ENCODE measurements around the gene CRYBG1. TPM values are rescaled to one million over a fixed set of nuclear protein-coding genes. Genes with fewer than 3 reads are reported as not detected.
A peak's percentile ranks its signal among the peaks of the same experiment; 100 is the strongest.

CRYBG1 gene
- total RNA-seq, 2 donors from 2014 or later: 10.1 to 11.5 TPM

DNA sequence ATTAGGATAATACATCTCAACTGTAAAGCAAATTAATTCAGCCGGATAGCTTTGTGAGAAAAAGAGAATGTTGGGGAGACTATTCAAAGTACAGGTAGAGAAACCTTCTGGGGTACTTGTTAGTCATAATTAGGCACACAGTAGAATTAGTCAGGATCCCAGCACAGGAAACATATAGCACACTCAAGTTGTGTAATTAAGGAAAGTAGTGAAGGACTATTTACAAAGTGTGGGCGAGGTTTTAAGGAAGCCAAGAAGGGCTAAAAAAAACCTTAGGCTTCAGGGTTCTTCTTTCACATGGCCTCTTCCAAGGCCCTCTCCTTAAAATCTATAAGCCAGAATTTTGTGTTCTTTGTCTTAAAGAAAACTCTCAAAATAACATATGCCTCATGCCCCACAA is 142.0 kb downstream of the CRYBG1 start:
- Histone ChIP-seq H3K27me3 (no peaks in the 10 kb centered on the region), H3K4me1 (no peaks in the 10 kb centered on the region), H3K36me3 (replicated peaks in 1 of 2; ENCODE audit: insufficient read depth in 1 of 2, low read depth in 2 of 2) (no peaks in the 10 kb centered on the region), H3K4me3 (no peak overlapping the region), H3K27ac (peak overlapping the region in 1 of 4 donors; percentile 22), H3K9me3 (no peaks in the 10 kb centered on the region)
- DNase-seq (no peak), ATAC-seq (no peak)
- intact Hi-C loops (cut with DNase I): no loop called here
- TF ChIP-seq, protein P1, sequence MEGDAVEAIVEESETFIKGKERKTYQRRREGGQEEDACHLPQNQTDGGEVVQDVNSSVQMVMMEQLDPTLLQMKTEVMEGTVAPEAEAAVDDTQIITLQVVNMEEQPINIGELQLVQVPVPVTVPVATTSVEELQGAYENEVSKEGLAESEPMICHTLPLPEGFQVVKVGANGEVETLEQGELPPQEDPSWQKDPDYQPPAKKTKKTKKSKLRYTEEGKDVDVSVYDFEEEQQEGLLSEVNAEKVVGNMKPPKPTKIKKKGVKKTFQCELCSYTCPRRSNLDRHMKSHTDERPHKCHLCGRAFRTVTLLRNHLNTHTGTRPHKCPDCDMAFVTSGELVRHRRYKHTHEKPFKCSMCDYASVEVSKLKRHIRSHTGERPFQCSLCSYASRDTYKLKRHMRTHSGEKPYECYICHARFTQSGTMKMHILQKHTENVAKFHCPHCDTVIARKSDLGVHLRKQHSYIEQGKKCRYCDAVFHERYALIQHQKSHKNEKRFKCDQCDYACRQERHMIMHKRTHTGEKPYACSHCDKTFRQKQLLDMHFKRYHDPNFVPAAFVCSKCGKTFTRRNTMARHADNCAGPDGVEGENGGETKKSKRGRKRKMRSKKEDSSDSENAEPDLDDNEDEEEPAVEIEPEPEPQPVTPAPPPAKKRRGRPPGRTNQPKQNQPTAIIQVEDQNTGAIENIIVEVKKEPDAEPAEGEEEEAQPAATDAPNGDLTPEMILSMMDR (IDR thresholded peaks at IDR 0.05): no peak
- no peak for TF ChIP-seq POLR2A (IDR thresholded peaks at IDR 0.05)
- 77 to 79% methylated on average over 2 of the region's 2 CpGs for WGBS, 2 donors

DNA sequence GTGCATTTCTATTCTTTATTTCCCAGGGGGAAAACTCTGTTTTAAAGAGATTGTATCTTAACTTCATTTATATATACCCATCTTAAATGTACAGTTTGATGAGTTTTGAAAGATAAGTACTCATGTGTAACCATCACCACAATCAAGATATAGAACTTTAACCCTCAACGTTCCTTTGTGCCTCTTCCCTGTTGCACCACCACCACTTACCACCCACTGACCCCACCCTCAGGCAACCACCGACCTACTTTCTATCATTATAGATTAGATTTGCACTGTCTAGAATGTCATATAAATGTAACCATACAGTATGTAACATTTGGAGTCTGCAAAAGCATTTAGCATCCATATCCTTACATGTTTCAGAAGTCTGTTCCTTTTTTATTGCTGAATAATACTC is 147.8 kb downstream of the CRYBG1 start:
- Histone ChIP-seq H3K27me3 (no peaks in the 10 kb centered on the region), H3K4me3 (no peak overlapping the region), H3K27ac (no peak overlapping the region), H3K9me3 (no peaks in the 10 kb centered on the region), H3K36me3 (replicated peaks in 1 of 2; ENCODE audit: insufficient read depth in 1 of 2, low read depth in 2 of 2) (no peaks in the 10 kb centered on the region), H3K4me1 (peaks cover 29% of the 10 kb centered on the region)
- ATAC-seq (no peak), DNase-seq (no peak)
- WGBS, 2 donors: 46 to 68% methylated on average over 2 of the region's 2 CpGs
- intact Hi-C loops (cut with DNase I): no loop called here
- TF ChIP-seq, protein P1 (IDR thresholded peaks at IDR 0.05): no peak
- TF ChIP-seq POLR2A (IDR thresholded peaks at IDR 0.05): no peak

DNA sequence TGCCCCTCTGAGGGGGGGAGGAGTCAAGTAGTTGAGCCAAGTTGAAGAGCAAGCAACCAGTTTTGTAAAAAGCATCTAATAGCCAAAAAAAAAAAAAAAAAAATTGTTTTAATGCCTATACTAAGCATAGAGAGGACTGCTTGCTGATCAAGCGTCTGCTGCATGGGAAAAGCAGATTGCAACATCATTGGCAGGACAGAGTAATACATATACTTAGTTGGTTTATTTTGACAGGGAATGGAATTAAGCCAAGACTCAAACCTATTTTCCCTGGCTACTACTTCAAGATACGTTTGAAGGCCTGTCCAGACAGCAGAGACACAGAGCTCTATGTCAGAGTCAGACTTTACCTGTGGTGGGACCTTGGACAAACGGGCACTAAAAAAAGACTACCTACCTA is 148.3 kb downstream of the CRYBG1 start:
- no peak overlapping the region for H3K4me3 ChIP-seq
- H3K4me1 ChIP-seq: peaks cover 34% of the 10 kb centered on the region
- no peaks in the 10 kb centered on the region for H3K9me3 ChIP-seq
- no peaks in the 10 kb centered on the region for H3K27me3 ChIP-seq
- 36 to 41% methylated on average over 3 of the region's 3 CpGs for WGBS, 2 donors
- ATAC-seq (no peak), DNase-seq (no peak)
- H3K36me3 ChIP-seq (replicated peaks in 1 of 2; ENCODE audit: insufficient read depth in 1 of 2, low read depth in 2 of 2): no peaks in the 10 kb centered on the region
- intact Hi-C loops (cut with DNase I): no loop called here
- no peak for TF ChIP-seq POLR2A (IDR thresholded peaks at IDR 0.05)
- TF ChIP-seq, protein P1 (IDR thresholded peaks at IDR 0.05): no peak
- H3K27ac ChIP-seq: no peak overlapping the region

DNA sequence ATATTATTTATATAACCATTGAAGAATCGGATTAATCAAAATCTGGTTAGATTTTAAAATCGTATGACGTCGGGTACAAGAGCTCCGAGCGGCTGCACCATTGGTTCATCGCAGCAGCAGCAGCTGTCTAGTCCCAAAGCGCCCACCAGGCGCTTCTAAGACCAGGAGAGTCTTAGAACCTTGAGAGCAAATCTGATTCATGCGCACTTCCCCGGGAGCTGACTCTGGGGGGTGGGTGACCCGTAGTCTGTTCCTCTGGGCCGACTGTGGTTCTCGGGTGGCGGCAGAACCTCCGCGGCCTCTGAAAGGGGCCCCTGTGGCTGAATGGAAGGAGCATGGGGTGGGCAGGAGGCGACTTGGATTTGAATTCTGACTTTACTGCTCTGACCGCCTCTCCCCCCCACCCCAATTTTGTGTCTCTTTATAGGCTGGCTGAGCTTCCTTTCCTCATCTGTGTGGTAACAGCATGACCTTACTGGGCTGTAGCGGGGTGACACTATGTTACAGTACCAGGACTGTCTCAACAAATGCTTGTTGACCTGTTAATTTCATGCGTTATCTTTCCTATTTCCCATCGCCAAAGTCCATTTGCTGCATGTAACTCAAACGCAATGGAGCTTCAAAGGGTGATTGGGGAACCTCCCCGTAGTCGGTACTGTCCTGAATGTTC is 149.0 kb downstream of the CRYBG1 start:
- intact Hi-C loops (cut with DNase I): loop anchor here (10.0 kb wide), 1 partner anchor 65 kb away; no protein-coding TSS in a partner anchor
- 60 to 71% methylated on average over 21 to 25 of the region's 25 CpGs for WGBS, 2 donors
- H3K9me3 ChIP-seq: no peaks in the 10 kb centered on the region
- peak in 1 of 4 donors; percentile 22 for DNase-seq
- no peak overlapping the region for H3K4me3 ChIP-seq
- TF ChIP-seq, protein P1 (IDR thresholded peaks at IDR 0.05): no peak
- no peak for TF ChIP-seq POLR2A (IDR thresholded peaks at IDR 0.05)
- ATAC-seq: no peak
- peaks cover 38% of the 10 kb centered on the region for H3K4me1 ChIP-seq
- H3K36me3 ChIP-seq (replicated peaks in 1 of 2; ENCODE audit: insufficient read depth in 1 of 2, low read depth in 2 of 2): no peaks in the 10 kb centered on the region
- no peaks in the 10 kb centered on the region for H3K27me3 ChIP-seq
- H3K27ac ChIP-seq: no peak overlapping the region

Measured in body of pancreas (tissue), 4 donors.